Lower lobe of right lung (tissue), 2 donors: ENCODE data around the gene MYO1D. TPM values are rescaled to one million over a fixed set of nuclear protein-coding genes. Genes with fewer than 3 reads are reported as not detected.
"Not testable (repeated sequence)": the region's sequence is repeated elsewhere in the genome, so short reads cannot be mapped to it uniquely, and the experiment has no call there.

ENCODE experiments used
- ATAC-seq, 2 donors: fragments of 200-7000 bp; cut with Tn5 transposase; one replicate each; pipeline ENCODE4 v1.9.1; 2020 to 2022; ENCODE audit warnings: mild to moderate bottlenecking in 2 of 2, moderate library complexity in 2 of 2
- DNase-seq: peaks from one replicate; pipeline ENCODE4 v3.0.0-alpha.2; 2020
- H3K27ac ChIP-seq: fragments of 200-600 bp; one replicate; pipeline ENCODE4 v1.8.0; 2022
- H3K27me3 ChIP-seq: fragments of 200-600 bp; one replicate; pipeline ENCODE4 v1.8.0; 2022; ENCODE audit warnings: low read depth
- H3K36me3 ChIP-seq: fragments of 200-600 bp; one replicate; pipeline ENCODE4 v1.8.0; 2022; ENCODE audit warnings: mild to moderate bottlenecking
- H3K4me1 ChIP-seq: fragments of 200-600 bp; one replicate; pipeline ENCODE4 v1.8.0; 2022
- H3K4me3 ChIP-seq: fragments of 200-600 bp; one replicate; pipeline ENCODE4 v1.8.0; 2022; ENCODE audit warnings: mild to moderate bottlenecking
- H3K9me3 ChIP-seq: fragments of 200-600 bp; one replicate; pipeline ENCODE4 v1.8.0; 2022
- CTCF ChIP-seq: fragments of 200-600 bp; IDR thresholded peaks from one replicate; pipeline ENCODE4 v1.8.0; 2022; ENCODE audit warnings: antibody characterized with exemption, mild to moderate bottlenecking
- intact Hi-C: fragments of 100-400 bp; cut with DNase I; formaldehyde crosslinking; loops from one replicate; pipeline ENCODE4 v1.11.0; 2022
- total RNA-seq: library from RNA; stranded (reverse); fragmentation: NEBNext Ultra II Directional; extraction: Animal tissue kit (Norgen Biotek cat#: 25700); gene quantifications from one replicate; pipeline ENCODE4 v1.2.1, GENCODE V29; 2021
- donor health status: DM: no; HTN: yes; CAD: no; lungs with severe emphysema.

The MYO1D gene
- total RNA-seq, 1 donor from 2014 or later, result 58.0 TPM

GRCh38 chr17:32822996-32823395 lies 53.9 kb downstream of the MYO1D start:
- intact Hi-C loops, result no loop called here
- peak in 1 of 2 donors; percentile 42 for ATAC-seq
- H3K4me1 ChIP-seq, result peaks cover 19% of the 10 kb centered on the region

GRCh38 chr17:32821987-32822934 lies 54.7 kb downstream of the MYO1D start:
- DNase-seq, result peak; percentile 51
- intact Hi-C loops, ATAC-seq, H3K36me3 ChIP-seq, H3K27me3 ChIP-seq, H3K27ac ChIP-seq, H3K9me3 ChIP-seq: not testable (repeated sequence)
- H3K4me3 ChIP-seq, result peak overlapping the region; percentile 45
- H3K4me1 ChIP-seq, result peaks cover 13% of the 10 kb centered on the region

More at GRCh38 chr17:32822996-32823395, 53.9 kb downstream of the MYO1D start:
- no peak for TF ChIP-seq CTCF
- Histone ChIP-seq H3K9me3 (no peaks in the 10 kb centered on the region), H3K27me3 (no peaks in the 10 kb centered on the region), H3K36me3 (no peaks in the 10 kb centered on the region), H3K4me3 (peak overlapping the region; percentile 45), H3K27ac (no peak overlapping the region)
- no peak for DNase-seq

- no peak overlapping the region for H3K4me3 ChIP-seq
- DNase-seq (no peak), ATAC-seq (no peak)
- TF ChIP-seq CTCF, result no peak
- no peak overlapping the region for H3K27ac ChIP-seq
- intact Hi-C loops, result no loop called here
- H3K36me3 ChIP-seq, result no peaks in the 10 kb centered on the region
- H3K9me3 ChIP-seq, result no peaks in the 10 kb centered on the region
- no peaks in the 10 kb centered on the region for H3K27me3 ChIP-seq
- peaks cover 13% of the 10 kb centered on the region for H3K4me1 ChIP-seq
Observed at GRCh38 chr17:32820440-32820839, 56.5 kb downstream of the MYO1D start.

GRCh38 chr17:32819787-32820186 lies 57.1 kb downstream of the MYO1D start:
- intact Hi-C loops, result no loop called here
- no peak for ATAC-seq

GRCh38 chr17:32819035-32819434 lies 57.9 kb downstream of the MYO1D start:
- ATAC-seq, result peak in 1 of 2 donors; percentile 7
- H3K27ac ChIP-seq, result no peak overlapping the region

More at GRCh38 chr17:32819787-32820186, 57.1 kb downstream of the MYO1D start:
- Histone ChIP-seq H3K27me3 (no peaks in the 10 kb centered on the region), H3K4me1 (peaks cover 17% of the 10 kb centered on the region), H3K36me3 (no peaks in the 10 kb centered on the region), H3K4me3 (no peak overlapping the region), H3K27ac (no peak overlapping the region), H3K9me3 (no peaks in the 10 kb centered on the region)
- no peak for DNase-seq
- TF ChIP-seq CTCF, result no peak

More at GRCh38 chr17:32819035-32819434, 57.9 kb downstream of the MYO1D start:
- Histone ChIP-seq H3K27me3 (no peaks in the 10 kb centered on the region), H3K4me3 (no peak overlapping the region), H3K4me1 (peaks cover 20% of the 10 kb centered on the region), H3K36me3 (no peaks in the 10 kb centered on the region), H3K9me3 (no peaks in the 10 kb centered on the region)
- intact Hi-C loops, result no loop called here
- DNase-seq, result no peak
- TF ChIP-seq CTCF, result no peak
